ENCODE results near the gene GHR. TPM values are rescaled to one million over a fixed set of nuclear protein-coding genes. Genes with fewer than 3 reads are reported as not detected.

GHR gene
- total RNA-seq, 1 experiment from 2014 or later = 60.6 TPM

DNA sequence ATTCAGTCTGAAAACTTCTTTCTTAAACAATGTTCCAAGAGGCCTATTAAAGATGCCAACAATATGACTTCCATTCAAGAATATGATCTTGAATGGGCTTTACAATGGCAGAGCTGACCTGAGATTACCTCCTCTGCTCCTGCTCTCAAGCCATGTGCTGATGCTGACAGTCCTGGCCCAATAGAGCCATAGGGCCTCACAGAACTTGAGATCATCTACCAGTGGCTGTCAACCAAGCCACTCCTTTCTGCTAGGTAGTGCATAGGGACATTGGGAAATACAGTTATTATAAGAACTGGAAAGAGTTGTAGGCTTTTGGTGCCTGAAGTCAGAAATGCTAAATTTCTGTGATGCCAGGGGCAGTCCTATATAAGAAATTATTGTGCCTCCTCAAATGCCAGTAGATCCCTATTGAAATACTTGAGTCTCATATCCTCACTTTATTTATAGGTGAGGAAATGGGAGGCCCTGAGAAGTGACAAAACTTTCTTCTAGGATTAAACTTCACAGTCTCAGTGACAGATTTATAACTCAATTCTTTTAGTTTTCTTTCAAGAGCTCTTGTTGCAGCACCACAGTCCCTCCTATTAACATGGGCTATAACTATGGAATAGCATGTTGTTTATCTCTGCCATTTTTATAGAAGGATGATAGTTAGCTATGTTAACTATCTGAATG is 10.9 kb downstream of the GHR start:
- no peak for DNase-seq (ENCODE audit: low read depth, low spot score)
- in situ Hi-C loops (cut with HindIII; ENCODE audit: low pct_unique_long_range_greater_than_20kb, low sequenced_read_pairs) = no loop called here

- no peak for DNase-seq (ENCODE audit: low read depth, low spot score)
- in situ Hi-C loops (cut with HindIII; ENCODE audit: low pct_unique_long_range_greater_than_20kb, low sequenced_read_pairs) = no loop called here
These were observed 12.8 kb downstream of the GHR start for GRCh38 chr5:42436051-42436450.

GRCh38 chr5:42454216-42454995 is 31.2 kb downstream of the GHR start:
- no peak for DNase-seq (ENCODE audit: low read depth, low spot score)
- in situ Hi-C loops (cut with HindIII; ENCODE audit: low pct_unique_long_range_greater_than_20kb, low sequenced_read_pairs) = no loop called here

DNA sequence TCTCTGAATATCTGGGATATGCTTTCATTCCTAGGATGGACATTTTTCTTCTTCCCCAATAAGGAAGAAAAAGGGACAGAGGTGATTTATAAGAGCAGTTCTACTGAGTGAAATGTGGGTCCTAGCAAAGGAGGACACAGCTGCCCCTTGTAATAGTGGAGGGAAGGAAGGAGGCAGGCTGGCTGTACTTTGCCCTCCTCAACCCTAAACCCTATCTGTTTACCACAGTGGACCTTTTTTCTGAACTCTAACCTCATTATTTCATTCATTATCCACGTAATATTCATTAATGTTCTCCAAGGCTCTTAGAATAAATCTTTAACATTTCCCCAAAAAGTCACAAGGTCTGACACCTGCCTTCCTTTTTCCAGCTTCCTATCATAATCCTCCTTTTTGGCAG is 37.8 kb downstream of the GHR start:
- in situ Hi-C loops (cut with HindIII; ENCODE audit: low pct_unique_long_range_greater_than_20kb, low sequenced_read_pairs) = no loop called here
- no peak for DNase-seq (ENCODE audit: low read depth, low spot score)

DNA sequence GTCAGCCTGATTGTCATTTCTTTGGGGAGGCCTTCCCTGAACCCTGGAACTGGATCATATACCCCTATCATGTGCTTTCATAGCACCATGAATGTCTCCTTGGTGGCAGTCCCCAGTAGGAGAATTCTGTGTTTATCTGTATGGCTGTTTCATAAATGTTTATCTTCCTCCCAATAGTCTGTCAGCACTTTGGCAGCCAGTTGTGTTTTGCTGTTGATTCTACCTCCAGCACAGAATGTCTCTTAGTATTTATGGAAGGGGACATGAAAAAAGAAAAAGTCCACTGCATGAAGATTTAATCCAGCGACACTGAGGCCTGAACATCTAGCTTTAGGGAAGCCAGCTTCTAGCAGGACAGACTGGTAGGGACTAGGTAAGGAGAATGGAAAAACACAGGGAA is 38.3 kb downstream of the GHR start:
- DNase-seq (ENCODE audit: low read depth, low spot score) = no peak
- in situ Hi-C loops (cut with HindIII; ENCODE audit: low pct_unique_long_range_greater_than_20kb, low sequenced_read_pairs) = no loop called here

- no peak for DNase-seq (ENCODE audit: low read depth, low spot score)
- in situ Hi-C loops (cut with HindIII; ENCODE audit: low pct_unique_long_range_greater_than_20kb, low sequenced_read_pairs) = no loop called here
These were observed 38.8 kb downstream of the GHR start for GRCh38 chr5:42462083-42462482.

DNA sequence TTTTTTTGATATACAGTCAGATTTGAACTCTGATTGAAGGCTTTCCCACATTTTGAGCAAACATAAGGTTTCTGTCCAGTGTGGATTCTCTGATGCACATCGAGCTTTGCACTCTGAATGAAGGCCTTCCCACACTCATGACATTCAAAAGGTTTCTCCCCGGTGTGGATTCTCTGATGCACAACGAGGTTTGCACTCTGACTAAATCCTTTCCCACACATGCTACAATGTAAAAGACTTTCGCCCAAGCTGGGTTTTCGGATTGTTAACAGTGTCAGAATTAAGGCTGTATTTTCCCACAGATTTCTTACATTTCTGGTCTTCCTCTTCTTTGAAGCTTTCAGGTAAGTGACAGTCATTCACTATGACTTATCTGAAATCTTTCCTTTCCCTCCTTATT is 44.3 kb downstream of the GHR start:
- in situ Hi-C loops (cut with HindIII; ENCODE audit: low pct_unique_long_range_greater_than_20kb, low sequenced_read_pairs) = no loop called here

GRCh38 chr5:42467981-42468524 is 44.8 kb downstream of the GHR start:
- in situ Hi-C loops (cut with HindIII; ENCODE audit: low pct_unique_long_range_greater_than_20kb, low sequenced_read_pairs) = no loop called here
- DNase-seq (ENCODE audit: low read depth, low spot score) = no peak

More for the DNA sequence above, 44.3 kb downstream of the GHR start:
- DNase-seq (ENCODE audit: low read depth, low spot score) = no peak

DNA sequence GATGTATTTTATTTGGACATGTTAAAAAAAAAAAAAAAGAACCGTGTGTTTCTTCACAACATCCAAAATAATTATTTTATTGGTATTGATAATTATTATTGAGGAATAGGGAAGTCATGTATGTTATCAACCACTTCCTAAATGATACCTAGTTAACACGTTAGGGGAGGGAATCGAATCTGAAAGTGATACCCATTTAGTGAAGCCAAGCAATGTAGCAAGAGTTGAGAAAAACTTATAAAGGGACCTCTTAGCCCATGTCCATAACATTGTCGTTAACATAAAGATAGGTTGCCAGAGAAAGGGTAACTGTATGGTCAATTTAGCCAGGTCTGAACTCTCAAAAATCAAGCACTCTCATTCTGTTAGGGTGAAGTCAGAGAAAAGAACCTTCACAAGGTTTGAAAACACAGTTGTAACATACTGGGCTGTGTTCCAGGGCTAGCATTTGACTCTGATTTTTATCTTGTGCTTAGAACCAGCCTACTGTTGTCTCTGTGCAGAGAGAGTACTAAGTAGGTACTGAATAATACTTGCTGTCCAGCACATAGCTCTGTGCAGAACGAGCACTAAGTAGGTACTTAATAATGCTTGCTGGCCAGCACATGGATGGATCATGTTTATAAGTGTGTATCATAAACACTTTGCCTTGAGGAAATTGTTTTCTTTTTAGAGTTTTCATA is 60.4 kb downstream of the GHR start:
- DNase-seq (ENCODE audit: low read depth, low spot score) = peak; percentile 41
- in situ Hi-C loops (cut with HindIII; ENCODE audit: low pct_unique_long_range_greater_than_20kb, low sequenced_read_pairs) = no loop called here

DNA sequence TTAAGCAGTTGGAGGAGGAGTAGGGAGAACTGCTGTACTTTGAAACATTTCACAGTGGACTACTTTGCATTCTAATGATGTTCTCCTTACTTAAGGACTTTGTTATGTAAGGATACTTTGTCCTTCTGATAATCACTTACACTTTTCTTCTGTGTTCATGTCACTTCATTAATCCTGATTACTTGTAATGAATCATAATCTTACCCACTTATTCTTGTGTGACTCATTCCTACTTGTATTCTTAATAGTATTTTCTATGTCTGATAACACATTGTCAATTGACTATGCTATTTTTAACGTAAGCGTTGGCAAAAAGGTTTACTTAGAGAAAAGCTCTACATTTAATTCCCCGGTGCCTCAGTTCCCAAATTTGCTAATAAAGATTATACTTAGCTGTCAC is 63.8 kb downstream of the GHR start:
- in situ Hi-C loops (cut with HindIII; ENCODE audit: low pct_unique_long_range_greater_than_20kb, low sequenced_read_pairs) = no loop called here
- DNase-seq (ENCODE audit: low read depth, low spot score) = no peak

DNA sequence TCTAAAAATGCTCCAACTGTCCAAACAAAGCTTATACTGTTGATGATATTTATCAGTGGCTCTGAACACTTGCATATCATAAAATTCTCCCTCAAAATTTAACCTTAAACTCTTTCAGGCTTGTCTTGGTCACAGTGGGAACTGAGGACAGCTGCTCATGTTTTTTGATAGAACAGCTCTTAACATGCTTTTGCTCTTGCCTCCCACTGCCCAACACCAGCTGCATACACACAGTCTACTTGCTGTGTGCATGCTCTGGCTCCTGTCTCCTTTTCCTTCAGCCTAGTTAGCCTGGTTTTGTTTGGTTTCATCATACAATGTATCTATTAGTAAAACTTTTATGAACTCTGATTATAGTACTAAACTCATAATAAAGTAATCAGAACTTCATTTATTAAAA is 64.6 kb downstream of the GHR start:
- DNase-seq (ENCODE audit: low read depth, low spot score) = no peak
- in situ Hi-C loops (cut with HindIII; ENCODE audit: low pct_unique_long_range_greater_than_20kb, low sequenced_read_pairs) = no loop called here

GRCh38 chr5:42490831-42491230 is 67.6 kb downstream of the GHR start:
- in situ Hi-C loops (cut with HindIII; ENCODE audit: low pct_unique_long_range_greater_than_20kb, low sequenced_read_pairs) = no loop called here
- no peak for DNase-seq (ENCODE audit: low read depth, low spot score)

DNA sequence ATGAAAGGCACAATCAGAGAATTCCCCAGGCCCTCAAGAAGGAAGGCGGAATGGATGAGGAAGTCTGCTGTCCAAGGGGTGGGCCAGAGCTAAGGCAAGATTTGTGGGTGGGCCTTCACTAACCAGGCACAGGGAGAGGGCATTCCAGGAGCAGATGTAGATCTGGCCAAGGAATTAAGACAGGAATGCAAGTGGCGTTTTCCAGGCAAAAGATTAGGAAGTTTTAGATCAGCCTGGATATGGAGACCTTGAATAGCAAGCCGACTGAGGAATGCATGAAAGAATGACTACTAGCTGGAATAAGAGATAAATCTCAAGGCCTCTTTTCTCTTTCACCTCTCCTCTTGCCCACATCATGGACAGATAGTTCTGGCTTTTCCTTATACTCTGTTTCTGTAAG is 68.5 kb downstream of the GHR start:
- DNase-seq (ENCODE audit: low read depth, low spot score) = no peak
- in situ Hi-C loops (cut with HindIII; ENCODE audit: low pct_unique_long_range_greater_than_20kb, low sequenced_read_pairs) = no loop called here

DNA sequence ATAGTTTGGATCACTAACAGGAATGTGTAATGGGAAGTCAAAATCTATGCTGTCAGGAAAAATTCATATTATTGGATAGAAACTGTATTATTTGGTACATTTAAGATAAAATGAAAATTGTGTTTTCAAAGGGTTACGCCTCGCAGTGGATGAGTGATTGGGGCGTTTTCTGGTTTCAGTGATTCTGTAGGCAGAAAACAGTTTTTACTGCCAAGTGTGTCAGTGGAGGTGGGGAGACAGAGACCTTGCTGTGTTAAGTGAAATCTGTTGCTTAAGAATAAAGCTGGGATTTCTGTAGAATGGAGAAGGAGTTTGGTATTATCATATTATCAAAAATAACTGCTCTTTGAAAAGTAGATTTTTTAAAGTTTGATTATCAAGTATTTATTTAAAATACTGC is 69.7 kb downstream of the GHR start:
- in situ Hi-C loops (cut with HindIII; ENCODE audit: low pct_unique_long_range_greater_than_20kb, low sequenced_read_pairs) = no loop called here
- DNase-seq (ENCODE audit: low read depth, low spot score) = no peak

DNA sequence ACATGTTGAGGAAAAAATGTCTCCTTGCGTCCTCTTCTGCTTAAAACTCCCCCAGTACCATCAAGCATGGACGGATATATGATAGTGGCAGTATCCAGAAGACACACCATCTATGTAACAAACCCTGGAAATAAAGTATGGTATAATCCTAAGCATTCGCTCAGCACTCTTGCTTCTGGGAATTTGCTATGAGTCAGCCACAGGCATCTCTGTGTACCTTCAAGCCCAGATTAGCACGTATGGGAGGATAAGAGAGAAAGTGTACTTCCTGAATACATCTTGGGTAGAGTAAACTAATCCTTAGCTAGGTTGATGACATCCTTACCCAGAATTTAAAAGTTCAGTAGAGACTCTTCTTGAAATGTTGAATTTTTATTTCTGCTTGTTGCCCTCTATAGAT is 71.2 kb downstream of the GHR start:
- in situ Hi-C loops (cut with HindIII; ENCODE audit: low pct_unique_long_range_greater_than_20kb, low sequenced_read_pairs) = no loop called here
- DNase-seq (ENCODE audit: low read depth, low spot score) = no peak

- in situ Hi-C loops (cut with HindIII; ENCODE audit: low pct_unique_long_range_greater_than_20kb, low sequenced_read_pairs) = no loop called here
- no peak for DNase-seq (ENCODE audit: low read depth, low spot score)
These were observed 72.7 kb downstream of the GHR start for GRCh38 chr5:42495914-42496313.

- in situ Hi-C loops (cut with HindIII; ENCODE audit: low pct_unique_long_range_greater_than_20kb, low sequenced_read_pairs) = no loop called here
- DNase-seq (ENCODE audit: low read depth, low spot score) = no peak
These were observed 73.3 kb downstream of the GHR start for GRCh38 chr5:42496397-42497156.

- DNase-seq (ENCODE audit: low read depth, low spot score) = no peak
- in situ Hi-C loops (cut with HindIII; ENCODE audit: low pct_unique_long_range_greater_than_20kb, low sequenced_read_pairs) = no loop called here
These were observed 74.8 kb downstream of the GHR start for GRCh38 chr5:42498000-42498399.
